ENCODE measurements around the gene GAL3ST2.
A peak's percentile ranks its signal among the peaks of the same experiment; 100 is the strongest.

The GAL3ST2 gene

DNA sequence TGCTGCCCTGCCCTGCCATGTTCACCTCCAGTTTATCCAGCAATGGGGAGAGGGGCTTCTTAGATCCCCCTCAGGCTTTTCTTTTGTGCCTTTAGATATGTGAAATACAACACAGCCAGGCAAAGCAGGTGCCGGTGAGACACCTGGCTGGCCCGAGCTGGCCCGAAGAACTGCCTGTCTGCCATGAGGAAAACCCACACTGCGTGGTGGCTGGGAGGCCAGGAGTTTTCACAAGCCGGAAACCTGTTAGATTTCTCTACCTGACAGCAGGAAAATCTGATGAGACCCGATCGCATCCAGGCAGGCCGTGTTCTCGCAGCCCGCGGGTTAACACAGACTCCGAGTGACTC lies 5.7 kb upstream of the GAL3ST2 start:
- H3K4me1 ChIP-seq (ENCODE audit: control insufficient read depth, insufficient read depth, low read length), result peaks cover 24% of the 10 kb centered on the region
- no peak for DNase-seq (ENCODE audit: low read depth)
- no peaks in the 10 kb centered on the region for H3K9me3 ChIP-seq (ENCODE audit: control insufficient read depth, low read length)
- no peak overlapping the region for H3K4me3 ChIP-seq (ENCODE audit: low read length)
- H3K36me3 ChIP-seq (ENCODE audit: control insufficient read depth, insufficient read depth, low read length, severe bottlenecking), result no peaks in the 10 kb centered on the region
- no peaks in the 10 kb centered on the region for H3K27me3 ChIP-seq (replicated peaks; ENCODE audit: control insufficient read depth, insufficient read depth, low read length)
- peak overlapping the region; percentile 72 for H3K9ac ChIP-seq (ENCODE audit: low read length)

DNA sequence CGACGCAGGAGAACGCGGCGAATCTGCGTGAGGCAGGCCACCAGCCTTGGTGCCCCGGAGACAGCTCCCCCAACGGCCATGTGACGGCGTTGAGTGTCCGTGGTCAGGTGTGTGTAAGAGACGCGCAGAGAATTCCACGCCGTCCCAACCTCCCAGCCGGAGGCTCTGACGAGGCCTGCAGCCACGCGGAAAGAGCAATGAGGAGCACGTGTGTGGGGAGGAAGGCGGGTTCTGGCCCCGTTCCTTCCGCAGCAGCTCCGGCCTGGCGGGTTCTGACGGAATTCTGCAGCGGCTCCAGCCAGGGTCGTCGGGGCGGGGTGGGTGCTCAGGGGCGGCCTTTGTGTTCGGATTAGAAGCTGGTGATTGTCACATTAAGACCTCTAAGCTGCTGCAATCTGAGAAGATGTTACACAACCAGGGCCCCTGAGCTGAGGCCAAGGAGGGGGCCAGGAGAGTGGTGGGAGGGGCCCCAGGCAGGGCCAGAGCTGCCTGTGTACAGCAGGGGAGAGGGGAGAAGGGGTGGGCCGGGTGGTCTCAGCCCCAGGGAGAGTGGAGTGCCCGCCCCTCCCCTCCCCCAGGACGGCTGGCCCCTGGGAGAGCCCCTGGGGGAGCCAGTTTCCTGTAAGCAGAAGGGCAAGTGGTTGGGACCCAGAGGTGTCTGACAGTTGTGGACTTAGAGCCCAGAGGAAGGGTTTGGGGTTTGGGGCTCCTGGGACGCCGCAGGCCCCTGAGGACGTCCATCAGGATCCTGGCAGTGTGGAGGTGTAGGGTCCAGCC lies 5.1 kb upstream of the GAL3ST2 start:
- Histone ChIP-seq H3K9ac (ENCODE audit: low read length) (peak overlapping the region; percentile 72), H3K27me3 (replicated peaks; ENCODE audit: control insufficient read depth, insufficient read depth, low read length) (no peaks in the 10 kb centered on the region), H3K9me3 (ENCODE audit: control insufficient read depth, low read length) (no peaks in the 10 kb centered on the region), H3K36me3 (ENCODE audit: control insufficient read depth, insufficient read depth, low read length, severe bottlenecking) (no peaks in the 10 kb centered on the region), H3K4me3 (ENCODE audit: low read length) (no peak overlapping the region), H3K4me1 (ENCODE audit: control insufficient read depth, insufficient read depth, low read length) (peaks cover 24% of the 10 kb centered on the region)
- DNase-seq (ENCODE audit: low read depth), result peak; percentile 74

DNA sequence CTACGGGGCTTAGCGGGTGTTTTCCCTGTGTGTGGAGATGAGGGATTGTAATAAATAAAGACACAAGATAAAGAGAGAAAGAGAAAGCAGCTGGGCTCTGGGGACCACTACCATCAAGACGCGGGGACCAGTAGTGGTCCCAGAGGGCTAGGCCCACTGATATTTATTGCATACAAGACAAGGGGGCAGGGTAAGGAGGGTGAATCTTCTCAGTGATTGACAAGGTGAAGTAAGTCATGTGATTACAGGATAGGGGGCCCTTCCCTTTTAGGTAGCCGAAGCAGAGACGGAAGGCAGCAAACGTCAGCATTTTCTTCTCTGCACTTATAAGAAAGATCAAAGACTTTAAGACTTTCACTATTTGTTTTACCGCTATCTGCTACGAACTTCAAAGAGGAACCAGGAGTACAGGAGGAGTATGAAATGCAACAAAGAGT lies 4.5 kb upstream of the GAL3ST2 start:
- Histone ChIP-seq H3K4me1 (ENCODE audit: control insufficient read depth, insufficient read depth, low read length) (peaks cover 24% of the 10 kb centered on the region), H3K9ac (ENCODE audit: low read length) (peak overlapping the region; percentile 72), H3K36me3 (ENCODE audit: control insufficient read depth, insufficient read depth, low read length, severe bottlenecking) (no peaks in the 10 kb centered on the region), H3K9me3 (ENCODE audit: control insufficient read depth, low read length) (no peaks in the 10 kb centered on the region), H3K4me3 (ENCODE audit: low read length) (no peak overlapping the region), H3K27me3 (replicated peaks; ENCODE audit: control insufficient read depth, insufficient read depth, low read length) (no peaks in the 10 kb centered on the region)
- DNase-seq (ENCODE audit: low read depth), result no peak

DNA sequence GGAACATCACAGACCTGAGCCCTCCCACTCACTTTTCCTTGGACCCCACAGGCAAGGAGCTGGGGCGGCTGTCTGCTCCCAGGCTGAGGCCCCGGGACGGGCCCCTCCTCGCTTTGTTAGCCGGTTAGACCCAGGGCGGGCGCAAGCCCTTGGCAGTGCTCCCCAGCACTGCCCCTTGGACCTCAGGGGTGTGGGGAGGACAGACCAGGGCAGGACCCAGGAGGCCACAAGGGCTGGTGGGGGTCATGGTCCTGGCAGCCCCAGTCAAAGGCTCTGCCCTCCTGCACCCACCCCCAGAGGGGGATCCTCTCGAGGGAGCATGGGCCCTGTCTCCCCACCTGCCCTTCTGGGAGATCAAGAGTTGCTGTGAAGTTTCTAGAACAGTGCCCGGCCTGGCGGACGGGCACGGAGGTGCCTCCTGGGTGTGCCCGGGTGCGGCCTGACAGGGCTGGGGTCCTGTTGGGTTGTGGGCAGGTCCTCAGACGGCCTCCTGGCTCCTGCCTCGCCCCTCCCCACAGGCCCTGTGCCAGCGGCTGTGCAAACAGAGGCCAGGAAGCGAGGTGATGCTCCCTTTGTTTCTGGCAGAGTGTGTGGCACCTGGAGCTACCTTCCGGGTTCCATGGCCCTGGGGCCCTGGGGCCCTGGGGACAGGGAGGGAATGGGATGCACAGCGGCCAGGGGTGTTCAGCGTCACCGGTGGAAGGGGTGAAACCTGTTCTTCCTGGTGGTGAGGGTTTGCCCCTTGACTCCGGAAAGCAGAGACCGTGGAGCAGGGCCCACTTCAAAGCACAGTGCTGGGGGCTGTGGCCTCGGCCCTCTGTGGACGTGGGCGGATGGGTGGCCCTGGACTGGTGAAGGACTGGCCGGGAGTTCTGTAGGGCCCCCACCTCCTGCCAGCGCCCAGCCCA lies 2.9 kb upstream of the GAL3ST2 start:
- no peak for DNase-seq (ENCODE audit: low read depth)
- H3K4me3 ChIP-seq (ENCODE audit: low read length), result no peak overlapping the region
- H3K27me3 ChIP-seq (replicated peaks; ENCODE audit: control insufficient read depth, insufficient read depth, low read length), result no peaks in the 10 kb centered on the region
- no peaks in the 10 kb centered on the region for H3K36me3 ChIP-seq (ENCODE audit: control insufficient read depth, insufficient read depth, low read length, severe bottlenecking)
- no peaks in the 10 kb centered on the region for H3K9me3 ChIP-seq (ENCODE audit: control insufficient read depth, low read length)
- H3K9ac ChIP-seq (ENCODE audit: low read length), result no peak overlapping the region
- peaks cover 24% of the 10 kb centered on the region for H3K4me1 ChIP-seq (ENCODE audit: control insufficient read depth, insufficient read depth, low read length)

DNA sequence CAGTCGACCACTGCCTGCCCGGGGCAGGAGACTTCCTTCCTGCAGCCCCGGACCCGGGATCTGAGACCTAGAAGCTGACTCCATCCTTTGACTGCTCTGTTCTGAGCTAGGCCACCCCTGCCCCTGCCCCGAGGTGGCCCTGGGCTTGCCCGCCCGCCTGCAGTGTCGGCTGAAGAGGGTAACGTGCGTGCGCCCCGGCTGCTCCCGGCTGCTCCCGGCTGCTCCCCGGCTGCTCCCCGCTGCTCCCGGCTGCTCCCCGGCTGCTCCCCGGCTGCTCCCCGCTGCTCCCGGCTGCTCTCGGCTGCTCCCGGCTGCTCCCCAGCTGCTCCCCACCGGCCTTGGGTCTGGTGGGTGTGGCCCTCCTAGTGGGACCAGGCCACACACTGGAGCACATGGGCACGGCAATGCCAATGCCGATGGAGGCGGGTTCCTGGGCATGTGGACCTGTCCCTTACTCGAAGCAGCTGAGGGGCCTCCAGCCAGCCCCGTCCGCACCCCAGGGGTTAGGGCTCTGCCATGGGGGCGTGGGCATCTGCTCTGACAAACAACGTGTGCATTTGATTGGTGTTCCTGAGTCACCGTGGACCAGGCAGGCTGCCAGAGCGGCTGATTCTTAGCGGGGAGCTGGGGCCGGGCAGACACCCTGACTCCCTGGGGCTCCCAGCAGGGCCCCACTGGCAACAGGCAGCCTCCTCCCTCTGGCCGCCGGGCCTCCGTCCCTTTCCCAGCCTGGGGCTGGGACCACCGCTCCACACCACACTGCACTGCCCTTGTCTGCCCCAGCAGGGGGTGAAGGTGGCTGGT lies 2.0 kb upstream of the GAL3ST2 start:
- H3K27me3 ChIP-seq (replicated peaks; ENCODE audit: control insufficient read depth, insufficient read depth, low read length), result no peaks in the 10 kb centered on the region
- DNase-seq (ENCODE audit: low read depth), result peak; percentile 33

DNA sequence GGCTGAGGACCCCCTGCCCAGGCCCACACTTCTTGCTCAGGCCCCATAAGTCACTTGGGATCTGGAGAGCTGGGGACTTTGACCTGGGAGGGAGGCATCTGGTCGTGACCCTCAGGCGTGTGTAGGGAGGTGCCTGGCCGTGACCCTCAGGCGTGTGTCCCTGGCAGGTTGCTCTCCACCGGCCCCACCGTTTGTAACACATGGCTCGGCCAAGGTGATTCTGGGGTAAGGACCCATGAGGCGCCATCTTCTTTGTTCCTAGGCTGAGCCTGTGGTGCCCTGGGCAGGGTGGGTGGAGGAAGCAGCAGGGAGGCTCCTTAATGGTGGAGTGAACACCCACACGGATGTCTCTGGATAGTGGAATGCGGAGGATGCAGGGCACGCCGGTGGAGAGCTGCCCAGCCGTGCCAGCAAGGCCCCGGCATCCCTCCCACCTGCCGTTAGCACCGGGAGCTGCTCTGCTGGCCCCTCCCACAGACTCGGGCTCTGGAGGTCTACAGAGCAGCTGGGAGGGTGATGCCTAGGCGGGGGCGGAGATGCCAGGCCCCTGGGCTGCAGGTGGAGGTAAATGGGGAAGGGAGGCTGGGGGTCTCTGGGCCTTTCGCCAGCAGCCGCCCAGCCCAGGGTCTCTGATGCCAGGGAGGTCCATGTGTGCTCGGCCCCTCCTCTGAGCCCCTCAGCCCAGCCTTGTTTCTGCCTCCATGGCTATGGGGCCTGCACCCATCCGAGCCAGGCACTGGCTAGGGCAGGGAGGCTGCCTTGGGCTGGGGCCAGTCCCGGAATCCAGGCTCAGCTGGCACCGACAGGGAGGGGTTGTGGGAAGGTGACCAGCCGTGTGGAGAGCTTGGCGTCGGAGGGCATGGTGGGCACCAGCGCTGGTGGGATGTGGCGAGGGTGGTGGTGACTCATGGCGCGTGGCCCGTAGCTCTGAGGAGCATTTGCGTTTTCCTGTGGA lies 1.1 kb upstream of the GAL3ST2 start:
- no peak for DNase-seq (ENCODE audit: low read depth)
- Histone ChIP-seq H3K27me3 (replicated peaks; ENCODE audit: control insufficient read depth, insufficient read depth, low read length) (no peaks in the 10 kb centered on the region), H3K4me3 (ENCODE audit: low read length) (no peak overlapping the region), H3K36me3 (ENCODE audit: control insufficient read depth, insufficient read depth, low read length, severe bottlenecking) (no peaks in the 10 kb centered on the region), H3K9me3 (ENCODE audit: control insufficient read depth, low read length) (peaks cover 2% of the 10 kb centered on the region), H3K9ac (ENCODE audit: low read length) (no peak overlapping the region), H3K4me1 (ENCODE audit: control insufficient read depth, insufficient read depth, low read length) (peaks cover 24% of the 10 kb centered on the region)

More for the DNA sequence above, 2.0 kb upstream of the GAL3ST2 start:
- H3K4me1 ChIP-seq (ENCODE audit: control insufficient read depth, insufficient read depth, low read length), result peaks cover 24% of the 10 kb centered on the region
- no peaks in the 10 kb centered on the region for H3K9me3 ChIP-seq (ENCODE audit: control insufficient read depth, low read length)
- H3K9ac ChIP-seq (ENCODE audit: low read length), result no peak overlapping the region
- no peak overlapping the region for H3K4me3 ChIP-seq (ENCODE audit: low read length)
- no peaks in the 10 kb centered on the region for H3K36me3 ChIP-seq (ENCODE audit: control insufficient read depth, insufficient read depth, low read length, severe bottlenecking)

DNA sequence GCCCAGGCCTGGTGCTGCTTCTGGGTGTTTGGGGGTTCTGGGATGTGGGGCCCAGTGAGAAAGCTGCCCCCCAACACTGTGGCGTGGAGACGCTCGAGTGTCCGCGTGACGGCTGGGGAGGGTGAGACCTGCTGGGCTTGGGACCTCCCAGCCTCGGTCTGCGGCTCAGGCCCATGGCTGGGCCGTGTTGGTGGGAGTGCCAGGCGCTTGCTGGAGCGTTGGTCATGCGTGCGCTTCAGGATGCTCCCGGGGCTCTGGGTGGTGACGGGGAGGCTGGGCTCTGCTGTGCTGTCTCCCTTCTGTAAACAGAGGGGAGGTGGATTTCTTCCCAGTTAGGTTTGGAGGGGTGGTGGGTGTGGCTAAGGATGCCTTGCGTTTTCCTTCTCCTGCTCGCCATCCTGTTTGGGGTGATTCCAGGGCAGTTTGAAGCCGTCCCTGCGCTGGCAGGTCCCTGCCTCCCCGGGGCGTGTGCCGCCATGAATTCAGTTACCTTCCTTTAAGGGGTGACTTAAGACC lies 606 bp downstream of the GAL3ST2 start:
- no peak for DNase-seq (ENCODE audit: low read depth)
- Histone ChIP-seq H3K27me3 (replicated peaks; ENCODE audit: control insufficient read depth, insufficient read depth, low read length) (no peaks in the 10 kb centered on the region), H3K4me1 (ENCODE audit: control insufficient read depth, insufficient read depth, low read length) (peaks cover 8% of the 10 kb centered on the region), H3K9me3 (ENCODE audit: control insufficient read depth, low read length) (peaks cover 11% of the 10 kb centered on the region), H3K9ac (ENCODE audit: low read length) (no peak overlapping the region), H3K36me3 (ENCODE audit: control insufficient read depth, insufficient read depth, low read length, severe bottlenecking) (no peaks in the 10 kb centered on the region), H3K4me3 (ENCODE audit: low read length) (no peak overlapping the region)

DNA sequence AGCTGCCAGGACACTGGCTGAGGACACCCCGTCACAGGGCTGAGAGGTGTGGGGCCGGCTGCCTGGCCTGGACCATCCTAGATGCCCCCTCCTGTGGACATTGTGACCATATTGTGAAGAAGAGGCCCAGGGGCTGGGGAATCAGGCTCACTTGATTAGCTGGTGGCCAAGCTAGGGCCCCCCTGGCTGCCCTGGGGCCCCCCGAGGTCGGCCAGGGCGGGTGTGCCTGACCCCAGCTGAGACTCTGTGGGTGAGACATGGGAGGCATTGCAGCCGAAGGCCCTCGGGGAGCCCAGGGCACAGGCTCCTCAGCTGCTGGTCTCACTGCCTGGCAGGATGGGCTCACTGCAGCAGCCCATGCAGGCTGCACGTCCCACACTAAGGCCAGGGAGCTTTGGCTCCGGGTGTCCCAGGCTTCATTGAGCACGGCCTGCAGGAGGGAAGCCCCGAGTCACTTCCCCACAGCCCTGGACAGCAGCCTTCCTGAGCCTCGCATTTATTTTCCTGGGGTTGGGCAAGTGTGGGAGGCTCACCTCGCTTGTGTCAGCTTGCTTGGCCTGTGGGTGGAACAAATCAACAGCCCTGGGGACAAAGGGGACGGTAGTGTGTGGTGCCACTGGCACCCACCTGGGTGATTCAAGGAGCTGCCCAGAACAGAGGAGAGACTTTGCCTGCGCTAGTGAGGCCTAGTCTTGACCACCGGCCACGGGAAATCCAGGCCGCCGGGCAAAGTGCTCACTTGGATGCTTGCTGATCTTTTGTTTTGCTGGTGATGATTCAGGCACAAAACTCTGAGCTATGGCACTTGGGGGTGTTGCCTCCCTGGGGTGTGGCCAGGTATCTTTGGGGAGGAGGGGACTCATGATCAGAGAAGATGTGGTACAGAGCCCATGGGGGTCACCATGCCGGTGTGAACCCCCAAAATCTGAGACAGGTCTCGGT lies 1.3 kb downstream of the GAL3ST2 start:
- Histone ChIP-seq H3K9me3 (ENCODE audit: control insufficient read depth, low read length) (peaks cover 11% of the 10 kb centered on the region), H3K36me3 (ENCODE audit: control insufficient read depth, insufficient read depth, low read length, severe bottlenecking) (no peaks in the 10 kb centered on the region), H3K9ac (ENCODE audit: low read length) (no peak overlapping the region), H3K27me3 (replicated peaks; ENCODE audit: control insufficient read depth, insufficient read depth, low read length) (no peaks in the 10 kb centered on the region), H3K4me3 (ENCODE audit: low read length) (no peak overlapping the region), H3K4me1 (ENCODE audit: control insufficient read depth, insufficient read depth, low read length) (peaks cover 8% of the 10 kb centered on the region)
- DNase-seq (ENCODE audit: low read depth), result no peak

DNA sequence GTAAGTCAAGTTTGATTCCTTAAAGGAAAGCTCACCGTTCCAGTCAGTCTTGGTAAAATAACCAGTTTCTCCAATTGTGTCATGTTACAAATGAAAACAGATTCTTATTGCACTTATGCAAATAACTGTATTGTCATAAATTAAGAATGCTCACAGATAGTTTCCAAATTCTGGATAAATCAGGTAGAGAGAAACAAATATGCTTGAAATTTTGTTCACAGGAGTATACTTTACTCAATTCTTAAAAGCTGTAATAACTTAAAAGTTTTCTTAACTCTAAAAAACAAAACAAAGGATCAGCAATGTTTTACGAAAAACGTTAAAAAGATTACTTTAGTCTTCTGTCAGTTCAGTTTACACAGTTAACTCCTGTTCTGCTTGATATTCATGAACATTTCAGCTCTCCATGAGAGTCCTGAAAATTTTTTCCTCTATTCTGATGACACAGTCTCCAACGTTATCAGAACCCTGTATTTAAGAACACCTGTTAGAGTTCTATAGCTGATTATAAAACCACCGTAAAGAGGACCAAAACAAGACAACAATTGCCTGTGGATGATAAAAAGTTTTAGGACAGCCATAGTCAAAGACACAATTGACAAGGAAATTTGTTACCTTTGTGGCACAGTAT lies 4.4 kb downstream of the GAL3ST2 start:
- no peak for DNase-seq (ENCODE audit: low read depth)
- Histone ChIP-seq H3K9me3 (ENCODE audit: control insufficient read depth, low read length) (peaks cover 11% of the 10 kb centered on the region), H3K9ac (ENCODE audit: low read length) (no peak overlapping the region)

More for the DNA sequence above, 4.4 kb downstream of the GAL3ST2 start:
- Histone ChIP-seq H3K4me1 (ENCODE audit: control insufficient read depth, insufficient read depth, low read length) (no peaks in the 10 kb centered on the region), H3K36me3 (ENCODE audit: control insufficient read depth, insufficient read depth, low read length, severe bottlenecking) (no peaks in the 10 kb centered on the region), H3K27me3 (replicated peaks; ENCODE audit: control insufficient read depth, insufficient read depth, low read length) (no peaks in the 10 kb centered on the region), H3K4me3 (ENCODE audit: low read length) (no peak overlapping the region)

All from adipocyte (in vitro differentiated cells).